Endothelial cell of umbilical vein (primary cell): Measurements from ENCODE around the gene MRGPRF. TPM values are rescaled to one million over a fixed set of nuclear protein-coding genes. Genes with fewer than 3 reads are reported as not detected.
"Not testable (repeated sequence)": the region's sequence is repeated elsewhere in the genome, so short reads cannot be mapped to it uniquely, and the experiment has no call there.

Source experiments
- BruUV-seq: library from RNA; stranded (reverse); fragments of 400-500 nt; replicated peaks from 2 replicates; lab custom pipeline; 2021; lab: Mats Ljungman, UMichigan
- CTCF ChIA-PET: fragments of 300-600, 350-600 bp; sonication (Branson Sonifier 250); formaldehyde crosslinking; loops from one replicate; lab custom pipeline; 2021; ENCODE audit warnings: antibody characterized with exemption, inconsistent platforms; lab: Charles Lee
- POLR2A ChIA-PET: fragments of 300-600, 350-600 bp; sonication (Branson Sonifier 250); formaldehyde crosslinking; loops from one replicate; lab custom pipeline; 2021; ENCODE audit warnings: antibody characterized with exemption, inconsistent platforms; lab: Charles Lee
- DNase-seq: peaks from one replicate; pipeline ENCODE4 v3.0.0-alpha.2; 2011; ENCODE audit warnings: low read depth, low spot score
- FAIRE-seq: peaks from 2 replicates; lab custom pipeline; 2011; peaks lifted over from hg19 to GRCh38; lab: Jason Lieb, UNC
- H2AFZ ChIP-seq: 2 replicates; pipeline ENCODE4 v1.6.0; 2012; ENCODE audit warnings: low read depth, low read length, control low read depth, inconsistent platforms
- H3K27ac ChIP-seq: 2 replicates; pipeline ENCODE4 v1.5.1; 2011; ENCODE audit warnings: low read depth, mild to moderate bottlenecking, control low read depth, low read length, moderate library complexity; ENCODE audit not compliant: insufficient read depth
- H3K27me3 ChIP-seq, 2 experiments: 2 replicates each; pipeline versions ENCODE4 v1.6.0 to v1.6.1; 2011; ENCODE audit warnings: low read length in 2 of 2, mixed read lengths in 1 of 2; ENCODE audit not compliant: control insufficient read depth in 2 of 2, insufficient read depth in 2 of 2
- H3K36me3 ChIP-seq, 2 experiments: 2 replicates in 1 of 2; 3 replicates in 1 of 2; pipeline ENCODE4 v1.5.1; 2011; ENCODE audit warnings: low read length in 2 of 2, mild to moderate bottlenecking in 1 of 2, moderate library complexity in 1 of 2; ENCODE audit not compliant: control insufficient read depth in 2 of 2, insufficient read depth in 2 of 2; ENCODE audit errors: extremely low read depth in 1 of 2
- H3K4me1 ChIP-seq: 3 replicates; pipeline ENCODE4 v1.5.1; 2011; ENCODE audit warnings: mild to moderate bottlenecking, low read length; ENCODE audit not compliant: control insufficient read depth, insufficient read depth; ENCODE audit errors: extremely low read depth
- H3K4me2 ChIP-seq: 2 replicates; pipeline ENCODE4 v1.6.1; 2011; ENCODE audit warnings: low read length, control low read depth, mixed read lengths; ENCODE audit not compliant: insufficient read depth
- H3K4me3 ChIP-seq, 3 experiments: fragments of 200-600 bp in 1 of 3; sonication (generic), shearing (Covaris generic) in 1 of 3; replicated peaks in 1 of 3; 2 replicates each; pipeline ENCODE4 v1.5.1; 2011 to 2016; ENCODE audit warnings: control low read depth in 3 of 3, low read length in 3 of 3, mild to moderate bottlenecking in 2 of 3, inconsistent platforms in 1 of 3, low read depth in 1 of 3, moderate library complexity in 1 of 3; ENCODE audit not compliant: insufficient read depth in 1 of 3
- H3K79me2 ChIP-seq: 2 replicates; pipeline ENCODE4 v1.6.0; 2012; ENCODE audit warnings: low read length, inconsistent platforms; ENCODE audit not compliant: control insufficient read depth, insufficient read depth
- H3K9ac ChIP-seq: replicated peaks from 2 replicates; pipeline ENCODE3; 2011; ENCODE audit warnings: low read length, control low read depth; ENCODE audit not compliant: insufficient read depth; ENCODE audit errors: extremely low read depth
- H3K9me1 ChIP-seq: replicated peaks from 3 replicates; pipeline ENCODE4 v1.6.0; 2011; ENCODE audit warnings: mild to moderate bottlenecking, low read length; ENCODE audit not compliant: control insufficient read depth, insufficient read depth; ENCODE audit errors: extremely low read depth
- H3K9me3 ChIP-seq: replicated peaks from 2 replicates; pipeline ENCODE4 v1.5.1; 2012; ENCODE audit warnings: low read length, inconsistent platforms; ENCODE audit not compliant: control insufficient read depth, insufficient read depth
- H4K20me1 ChIP-seq: replicated peaks from 2 replicates; pipeline ENCODE3; 2011; ENCODE audit warnings: mild to moderate bottlenecking, low read length; ENCODE audit not compliant: control insufficient read depth, insufficient read depth; ENCODE audit errors: extremely low read depth
- EZH2 ChIP-seq: IDR thresholded peaks from 2 replicates; pipeline ENCODE4 v1.6.1; 2012; ENCODE audit warnings: borderline replicate concordance, low read depth, mild to moderate bottlenecking, moderate library complexity, low read length, inconsistent platforms; ENCODE audit not compliant: severe bottlenecking
- dilution Hi-C: fragments of 300-500 bp; cut with MboI; formaldehyde crosslinking; loops from one replicate; pipeline ENCODE4 v1.15.0; 2019; ENCODE audit warnings: low sequenced_read_pairs; ENCODE audit not compliant: extremely low pct_ligation_motif_present
- intact Hi-C: fragments of 100-400 bp; cut with micrococcal nuclease; formaldehyde crosslinking; loops from one replicate; pipeline ENCODE4 v1.10.0; 2022
- polyA plus RNA-seq, 4 experiments: library from polyadenylated mRNA; depleted of rRNA in 3 of 4; stranded (reverse) in 3 of 4; unstranded in 1 of 4; fragments of >200 nt; gene quantifications; 2 replicates each; pipeline versions ENCODE4 v1.2.1 to v1.2.3, GENCODE V29; 2011 to 2012; ENCODE audit warnings: missing spikeins in 1 of 4
- total RNA-seq: library from RNA; stranded (reverse); gene quantifications from 2 replicates; pipeline ENCODE4 v1.2.3, GENCODE V29; 2021

The MRGPRF gene
- total and polyA plus RNA-seq, 2 donors (not counting 3 experiments of a cell fraction or from before 2014, with no cell fraction given): not detected

DNA sequence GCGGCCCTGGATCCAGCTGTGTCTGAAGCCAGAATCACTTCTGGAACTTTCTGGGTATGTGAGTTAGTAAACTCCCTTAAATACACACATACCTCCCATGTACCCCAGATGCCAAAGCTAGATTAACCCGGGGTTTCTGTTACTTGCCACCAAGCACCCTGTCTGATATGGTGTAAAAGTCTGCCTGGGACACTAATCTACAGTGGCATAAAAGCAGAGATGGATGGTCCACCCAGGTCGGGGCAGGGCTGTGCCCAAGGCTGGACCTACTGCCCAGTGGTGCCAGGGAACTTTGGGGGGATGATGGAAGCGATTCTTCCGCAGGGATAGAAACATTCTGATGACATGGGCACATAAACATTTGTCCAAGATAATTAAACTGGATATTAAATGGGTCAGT, 12.7 kb downstream of the MRGPRF start:
- Histone ChIP-seq H3K36me3 (no peaks in the 10 kb centered on the region), H3K9ac (no peak overlapping the region), H3K79me2 (no peaks in the 10 kb centered on the region), H3K9me3 (no peaks in the 10 kb centered on the region), H3K4me3 (no peak overlapping the region), H3K4me2 (no peak overlapping the region), H3K27me3 (no peaks in the 10 kb centered on the region), H4K20me1 (no peaks in the 10 kb centered on the region), H3K27ac (no peak overlapping the region), H3K4me1 (peaks cover 4% of the 10 kb centered on the region), H2AFZ (no peak overlapping the region), H3K9me1 (no peaks in the 10 kb centered on the region)
- intact Hi-C loops (no loop called here), dilution Hi-C loops (no loop called here)
- ChIA-PET CTCF (interaction anchor here (1.0 to 1.5 kb wide), 5 partner anchors 13 to 669 kb away, joined by 3 to 5 read pairs (median 3); partner anchors contain the start of gene MRGPRF), POLR2A (no interaction called here)
- DNase-seq (no peak), FAIRE-seq (no peak)
- BruUV-seq: no TSS peak
- TF ChIP-seq EZH2: no peak

DNA sequence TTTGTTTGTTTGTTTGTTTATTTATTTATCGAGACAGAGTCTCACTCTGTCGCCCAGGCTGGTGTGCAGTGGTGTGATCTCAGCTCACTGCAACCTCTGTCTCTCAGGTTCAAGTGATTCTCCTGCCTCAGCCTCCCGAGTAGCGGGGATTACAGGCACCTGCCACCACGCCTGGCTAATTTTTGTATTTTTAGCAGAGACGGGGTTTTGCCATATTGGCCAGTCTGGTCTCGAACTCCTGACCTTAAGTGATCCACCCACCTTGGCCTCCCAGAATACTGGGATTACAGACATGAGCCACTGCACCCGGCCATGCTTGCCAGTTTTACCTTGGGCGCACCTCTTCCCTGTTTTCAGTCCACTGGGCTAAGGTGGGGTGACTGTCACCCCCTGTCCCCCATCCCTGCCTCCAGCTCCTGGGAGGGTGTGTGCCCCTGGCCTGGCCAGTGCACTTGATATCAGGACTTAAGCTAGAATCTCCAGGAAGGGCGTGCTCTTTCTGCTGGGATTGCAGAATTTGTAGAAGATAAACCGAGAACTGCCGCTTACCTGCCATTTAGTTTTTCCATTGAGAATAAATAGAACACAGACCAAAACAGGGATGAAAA, 13.2 kb downstream of the MRGPRF start:
- H2AFZ ChIP-seq, CTCF ChIA-PET, H4K20me1 ChIP-seq, H3K4me1 ChIP-seq, H3K9me1 ChIP-seq, H3K4me3 ChIP-seq, H3K27ac ChIP-seq, BruUV-seq, POLR2A ChIA-PET, H3K4me2 ChIP-seq, DNase-seq, intact Hi-C loops, H3K79me2 ChIP-seq, H3K9ac ChIP-seq, FAIRE-seq, H3K27me3 ChIP-seq, dilution Hi-C loops, H3K36me3 ChIP-seq, H3K9me3 ChIP-seq: not testable (repeated sequence)
